Putamen (tissue), 1 donor: ENCODE data around the gene ZNF615.
"Not testable (repeated sequence)": the region's sequence is repeated elsewhere in the genome, so short reads cannot be mapped to it uniquely, and the experiment has no call there.

Experiments used
- DNase-seq: peaks from one replicate; pipeline ENCODE4 v3.0.0-alpha.2; 2016; ENCODE audit warnings: low spot score

The ZNF615 gene

DNA sequence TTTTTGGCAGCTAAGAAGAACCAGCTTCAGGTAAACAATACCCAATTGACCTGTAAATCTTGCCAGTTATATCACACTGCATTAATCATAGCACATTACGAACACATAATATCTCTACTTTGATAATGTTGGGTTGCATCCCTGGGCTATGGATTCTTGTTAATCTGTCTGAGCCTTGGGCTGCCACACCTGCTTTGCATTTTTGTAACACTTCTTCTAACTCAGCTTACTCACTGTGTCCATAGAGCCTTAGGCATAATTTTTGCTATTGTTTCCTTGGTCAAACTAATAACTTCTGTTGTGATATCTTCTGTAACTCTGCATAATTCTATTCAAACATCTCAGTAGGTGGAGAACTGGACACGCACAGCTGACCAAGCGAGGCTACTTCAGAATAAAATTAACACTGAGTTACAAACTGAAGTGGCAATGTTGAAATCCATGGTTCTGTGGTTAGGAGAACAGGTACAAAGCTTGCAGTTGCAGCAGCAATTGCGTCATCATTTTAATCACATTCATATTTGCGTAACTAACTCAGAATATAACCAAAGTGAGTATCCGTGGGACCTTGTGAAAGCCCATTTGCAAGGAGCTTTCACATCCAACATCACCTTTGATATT, 27.8 kb downstream of the ZNF615 start:
- DNase-seq: no peak

DNA sequence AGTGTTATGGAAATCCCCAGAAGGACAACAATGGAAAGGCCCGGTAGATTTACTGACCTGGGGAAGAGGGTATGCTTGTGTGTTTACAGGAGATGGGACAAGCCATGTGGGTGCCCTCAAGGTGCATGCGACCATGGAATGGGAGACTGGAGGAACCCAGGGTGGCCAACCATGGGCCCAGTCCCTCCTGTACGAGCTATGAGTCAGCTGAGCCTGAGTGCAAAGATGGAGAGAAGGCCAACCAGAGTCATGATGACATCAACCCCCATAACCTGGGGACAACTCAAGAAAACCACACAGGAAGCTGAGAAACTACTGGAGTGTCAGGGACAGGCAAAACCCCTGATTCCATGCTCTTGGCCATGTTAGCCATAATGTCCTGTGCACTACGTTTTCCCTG, 29.1 kb downstream of the ZNF615 start:
- DNase-seq: no peak

GRCh38 chr19:51977346-51977745, 30.7 kb downstream of the ZNF615 start:
- DNase-seq: no peak

GRCh38 chr19:51976852-51977251, 31.2 kb downstream of the ZNF615 start:
- DNase-seq: no peak

- not testable (repeated sequence) for DNase-seq
These were observed 32.2 kb downstream of the ZNF615 start for GRCh38 chr19:51975787-51976186.

DNA sequence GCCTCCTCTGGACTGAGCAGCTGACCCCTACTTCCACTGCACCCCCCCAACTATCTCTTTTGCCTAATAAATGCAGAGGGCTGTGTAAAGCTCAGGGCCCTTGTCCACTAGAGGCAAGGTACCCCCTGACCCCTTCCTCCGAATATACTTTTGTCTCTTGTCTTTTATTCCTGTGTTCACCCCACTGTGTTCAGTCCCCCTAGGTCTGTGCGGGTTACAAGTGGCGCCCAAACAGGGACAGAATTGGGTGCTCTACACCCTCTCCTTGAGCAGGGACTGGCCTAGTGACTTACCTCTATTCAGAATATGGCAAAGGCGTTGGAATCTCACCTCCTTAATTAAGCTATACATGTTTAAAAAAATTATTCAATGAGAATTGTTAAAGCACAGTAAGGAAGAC, 36.4 kb downstream of the ZNF615 start:
- no peak for DNase-seq

GRCh38 chr19:51970718-51971117, 37.3 kb downstream of the ZNF615 start:
- no peak for DNase-seq

DNA sequence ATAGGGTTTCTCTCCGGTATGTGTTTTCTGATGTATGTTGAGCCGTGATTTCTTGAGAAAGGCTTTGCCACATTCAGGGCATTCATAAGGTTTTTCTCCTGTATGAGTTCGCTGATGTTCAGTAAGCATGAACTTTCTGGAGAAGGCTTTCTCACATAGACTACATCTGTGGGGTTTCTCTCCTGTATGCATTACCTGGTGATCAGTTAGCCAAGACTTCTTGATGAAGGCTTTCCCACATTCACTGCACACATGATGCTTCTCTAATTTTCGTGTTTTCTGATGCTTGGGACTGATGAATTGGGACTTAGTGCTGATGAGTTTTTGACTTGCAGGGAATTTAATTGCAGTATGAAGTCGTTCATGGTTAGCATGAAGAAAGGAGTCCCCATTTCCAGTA, 42.4 kb downstream of the ZNF615 start:
- no peak for DNase-seq

GRCh38 chr19:51960621-51961233, 47.3 kb downstream of the ZNF615 start:
- not testable (repeated sequence) for DNase-seq

- no peak for DNase-seq
These were observed 48.2 kb downstream of the ZNF615 start for GRCh38 chr19:51959791-51960190.

DNA sequence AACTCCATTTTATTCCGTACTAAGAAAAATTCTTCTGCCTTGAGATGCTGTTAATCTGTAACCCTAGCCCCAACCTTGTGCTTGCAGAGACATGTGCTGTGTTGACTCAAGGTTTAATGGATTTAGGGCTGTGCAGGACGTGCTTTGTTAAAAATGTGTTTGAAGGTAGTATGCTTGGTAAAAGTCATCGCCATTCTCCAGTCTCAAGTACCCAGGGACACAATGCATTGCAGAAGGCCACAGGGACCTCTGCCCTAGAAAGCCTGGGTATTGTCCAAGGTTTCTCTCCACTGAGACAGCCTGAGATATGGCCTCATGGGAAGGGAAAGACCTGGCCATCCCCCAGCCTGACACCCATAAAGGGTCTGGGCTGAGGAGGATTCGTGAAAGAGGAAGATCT, 50.2 kb downstream of the ZNF615 start:
- not testable (repeated sequence) for DNase-seq

- peak; percentile 20 for DNase-seq
These were observed 59.0 kb downstream of the ZNF615 start for GRCh38 chr19:51948975-51949374.

DNA sequence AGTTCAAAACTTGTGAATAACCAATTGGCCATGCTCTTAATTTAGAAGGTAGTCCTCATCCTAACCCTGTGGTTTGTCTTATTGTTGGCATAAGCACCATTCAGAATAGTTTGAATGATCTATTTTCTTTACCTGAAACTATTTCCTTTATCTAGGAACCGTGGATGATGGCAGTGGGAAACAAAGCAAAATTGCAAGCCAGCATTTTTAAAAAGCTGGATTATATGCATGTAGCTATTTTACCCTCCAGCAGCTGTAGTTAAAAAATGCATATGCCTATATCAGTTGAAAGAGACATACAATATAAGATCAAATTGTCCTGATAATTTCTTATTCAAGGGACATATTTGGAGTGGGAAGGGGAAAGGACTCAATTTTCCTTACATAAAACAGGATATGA, 61.4 kb downstream of the ZNF615 start:
- DNase-seq: no peak

- no peak for DNase-seq
These were observed 63.0 kb downstream of the ZNF615 start for GRCh38 chr19:51944798-51945552.
